Astrocyte of the cerebellum (primary cell): Measurements from ENCODE around the gene SZT2.

Source experiments
- DNase-seq: peaks from one replicate; pipeline ENCODE4 v3.0.0-alpha.2; 2011; ENCODE audit warnings: low read depth
- H3K4me3 ChIP-seq: 2 replicates; pipeline ENCODE4 v1.5.1; 2011; ENCODE audit warnings: mild to moderate bottlenecking, low read depth, low read length, moderate library complexity
- CTCF ChIP-seq: IDR thresholded peaks from 2 replicates; pipeline ENCODE4 v1.5.1; 2012; ENCODE audit warnings: low read length, low read depth, moderate library complexity, mild to moderate bottlenecking; ENCODE audit errors: missing control alignments
- in situ Hi-C: cut with HindIII; loops from 2 replicates; pipeline ENCODE4 v1.10.0; 2017; ENCODE audit warnings: low sequenced_read_pairs

Gene SZT2

GRCh38 chr1:43421396-43421795 lies 31.7 kb downstream of the SZT2 start:
- in situ Hi-C loops = no loop called here
- H3K4me3 ChIP-seq = no peak overlapping the region
- no peak for DNase-seq
- TF ChIP-seq CTCF = no peak

- no peak for DNase-seq
- in situ Hi-C loops = no loop called here
- no peak for TF ChIP-seq CTCF
- H3K4me3 ChIP-seq = no peak overlapping the region
Observed at GRCh38 chr1:43421976-43422750, 32.5 kb downstream of the SZT2 start.

- no peak for TF ChIP-seq CTCF
- H3K4me3 ChIP-seq = no peak overlapping the region
- DNase-seq = no peak
- in situ Hi-C loops = no loop called here
Observed at GRCh38 chr1:43422995-43423671, 33.4 kb downstream of the SZT2 start.

- in situ Hi-C loops = no loop called here
- TF ChIP-seq CTCF = no peak
- no peak overlapping the region for H3K4me3 ChIP-seq
- DNase-seq = no peak
Observed at GRCh38 chr1:43423672-43424550, 34.2 kb downstream of the SZT2 start.

GRCh38 chr1:43425045-43425444 lies 35.3 kb downstream of the SZT2 start:
- no peak overlapping the region for H3K4me3 ChIP-seq
- no peak for DNase-seq
- no peak for TF ChIP-seq CTCF
- in situ Hi-C loops = no loop called here

- in situ Hi-C loops = no loop called here
- no peak overlapping the region for H3K4me3 ChIP-seq
- DNase-seq = no peak
- no peak for TF ChIP-seq CTCF
Observed at GRCh38 chr1:43426221-43426620, 36.5 kb downstream of the SZT2 start.
